Measurements from ENCODE around the gene GLT8D2. TPM values are rescaled to one million over a fixed set of nuclear protein-coding genes. Genes with fewer than 3 reads are reported as not detected.

The GLT8D2 gene
- total and polyA plus RNA-seq, 2 of the 13 experiments (the other 11 are each of a cell fraction or from before 2014, with no cell fraction given), result not detected

DNA sequence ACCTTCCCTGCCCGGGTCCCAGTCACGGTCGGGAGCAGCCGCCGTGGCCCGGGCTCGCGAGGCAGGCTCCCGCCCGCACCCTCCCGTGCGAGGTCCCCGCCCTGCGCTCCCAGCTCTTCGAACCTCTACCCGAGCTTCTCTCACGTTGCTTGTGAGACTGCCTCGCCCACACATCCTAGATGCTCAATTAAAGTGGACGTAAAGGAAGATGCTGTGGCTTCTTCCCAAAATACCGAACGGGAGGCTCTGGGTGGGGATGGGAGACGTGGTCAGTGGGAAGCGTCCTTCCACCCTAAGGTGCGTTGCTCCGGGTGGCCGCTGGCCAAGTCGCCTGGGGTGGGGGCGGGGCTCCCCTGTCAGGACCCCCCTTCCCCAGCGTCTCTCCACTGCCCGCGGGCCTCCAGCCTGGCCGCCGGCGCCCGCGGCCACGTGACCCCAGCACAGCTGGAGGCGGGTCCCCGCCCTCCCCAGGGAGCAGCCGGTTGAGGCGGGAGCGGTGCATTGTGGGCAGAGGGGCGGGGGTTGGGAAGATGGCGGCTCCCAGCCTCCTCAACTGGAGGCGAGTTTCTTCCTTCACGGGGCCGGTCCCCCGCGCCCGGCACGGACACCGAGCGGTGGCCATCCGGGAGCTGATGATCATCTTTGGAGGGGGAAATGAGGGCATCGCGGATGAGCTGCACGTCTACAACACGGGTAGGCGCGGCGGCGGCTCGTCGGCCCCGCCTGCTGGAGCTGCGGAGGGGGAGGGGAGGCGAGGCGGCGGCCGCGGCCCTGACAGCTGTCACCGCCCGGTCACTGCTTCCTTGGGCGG lies 14.2 kb upstream of the GLT8D2 start, which contains the start of gene HCFC2 (continued):
- TF ChIP-seq RELA (CRISPR knock-in tag; IDR thresholded peaks at IDR 0.05), result 0 out of 2 replicates have a peak, but pooled peaks have one; percentile 26
- peak; percentile 20; the same call in 1 of the 2 replicates for TF ChIP-seq ZBTB38 (CRISPR knock-in tag; IDR thresholded peaks at IDR 0.05)
- 0 out of 2 replicates have a peak, but pooled peaks have one; percentile 53 for TF ChIP-seq ZNF20 (CRISPR knock-in tag; IDR thresholded peaks at IDR 0.05)
- TF ChIP-seq NR2C2 (CRISPR knock-in tag; IDR thresholded peaks at IDR 0.05; ENCODE audit: borderline replicate concordance), result peak; percentile 65
- TF ChIP-seq, protein P1, sequence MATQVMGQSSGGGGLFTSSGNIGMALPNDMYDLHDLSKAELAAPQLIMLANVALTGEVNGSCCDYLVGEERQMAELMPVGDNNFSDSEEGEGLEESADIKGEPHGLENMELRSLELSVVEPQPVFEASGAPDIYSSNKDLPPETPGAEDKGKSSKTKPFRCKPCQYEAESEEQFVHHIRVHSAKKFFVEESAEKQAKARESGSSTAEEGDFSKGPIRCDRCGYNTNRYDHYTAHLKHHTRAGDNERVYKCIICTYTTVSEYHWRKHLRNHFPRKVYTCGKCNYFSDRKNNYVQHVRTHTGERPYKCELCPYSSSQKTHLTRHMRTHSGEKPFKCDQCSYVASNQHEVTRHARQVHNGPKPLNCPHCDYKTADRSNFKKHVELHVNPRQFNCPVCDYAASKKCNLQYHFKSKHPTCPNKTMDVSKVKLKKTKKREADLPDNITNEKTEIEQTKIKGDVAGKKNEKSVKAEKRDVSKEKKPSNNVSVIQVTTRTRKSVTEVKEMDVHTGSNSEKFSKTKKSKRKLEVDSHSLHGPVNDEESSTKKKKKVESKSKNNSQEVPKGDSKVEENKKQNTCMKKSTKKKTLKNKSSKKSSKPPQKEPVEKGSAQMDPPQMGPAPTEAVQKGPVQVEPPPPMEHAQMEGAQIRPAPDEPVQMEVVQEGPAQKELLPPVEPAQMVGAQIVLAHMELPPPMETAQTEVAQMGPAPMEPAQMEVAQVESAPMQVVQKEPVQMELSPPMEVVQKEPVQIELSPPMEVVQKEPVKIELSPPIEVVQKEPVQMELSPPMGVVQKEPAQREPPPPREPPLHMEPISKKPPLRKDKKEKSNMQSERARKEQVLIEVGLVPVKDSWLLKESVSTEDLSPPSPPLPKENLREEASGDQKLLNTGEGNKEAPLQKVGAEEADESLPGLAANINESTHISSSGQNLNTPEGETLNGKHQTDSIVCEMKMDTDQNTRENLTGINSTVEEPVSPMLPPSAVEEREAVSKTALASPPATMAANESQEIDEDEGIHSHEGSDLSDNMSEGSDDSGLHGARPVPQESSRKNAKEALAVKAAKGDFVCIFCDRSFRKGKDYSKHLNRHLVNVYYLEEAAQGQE (IDR thresholded peaks at IDR 0.05; ENCODE audit: borderline replicate concordance in 1 of 2, low read depth in 1 of 2, low read length in 2 of 2), result 0 out of 4 replicates have a peak, but pooled peaks of 1 of the 2 experiments have one; percentile 17
- TF ChIP-seq, protein P2, sequence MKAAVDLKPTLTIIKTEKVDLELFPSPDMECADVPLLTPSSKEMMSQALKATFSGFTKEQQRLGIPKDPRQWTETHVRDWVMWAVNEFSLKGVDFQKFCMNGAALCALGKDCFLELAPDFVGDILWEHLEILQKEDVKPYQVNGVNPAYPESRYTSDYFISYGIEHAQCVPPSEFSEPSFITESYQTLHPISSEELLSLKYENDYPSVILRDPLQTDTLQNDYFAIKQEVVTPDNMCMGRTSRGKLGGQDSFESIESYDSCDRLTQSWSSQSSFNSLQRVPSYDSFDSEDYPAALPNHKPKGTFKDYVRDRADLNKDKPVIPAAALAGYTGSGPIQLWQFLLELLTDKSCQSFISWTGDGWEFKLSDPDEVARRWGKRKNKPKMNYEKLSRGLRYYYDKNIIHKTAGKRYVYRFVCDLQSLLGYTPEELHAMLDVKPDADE (CRISPR knock-in tag; IDR thresholded peaks at IDR 0.05), result no peak
- TF ChIP-seq XBP1 (CRISPR knock-in tag; IDR thresholded peaks at IDR 0.05), result no peak; the same call in 1 of the 2 replicates
- TF ChIP-seq ZNF564 (CRISPR knock-in tag; IDR thresholded peaks at IDR 0.05), result peak; percentile 36
- peak; percentile 47 to 73; a peak in 2 of 4 replicates for TF ChIP-seq POLR2A (IDR thresholded peaks at IDR 0.05; ENCODE audit: insufficient read depth in 1 of 2, low read depth in 2 of 2, low read length in 2 of 2)
- TF ChIP-seq, protein P3, sequence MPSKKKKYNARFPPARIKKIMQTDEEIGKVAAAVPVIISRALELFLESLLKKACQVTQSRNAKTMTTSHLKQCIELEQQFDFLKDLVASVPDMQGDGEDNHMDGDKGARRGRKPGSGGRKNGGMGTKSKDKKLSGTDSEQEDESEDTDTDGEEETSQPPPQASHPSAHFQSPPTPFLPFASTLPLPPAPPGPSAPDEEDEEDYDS (CRISPR knock-in tag; IDR thresholded peaks at IDR 0.05), result peak; percentile 60
- TF ChIP-seq ZNF317 (CRISPR knock-in tag; IDR thresholded peaks at IDR 0.05), result peak; percentile 18; the same call in 1 of the 2 replicates
- no peak for TF ChIP-seq IKZF1 (IDR thresholded peaks at IDR 0.05)
- peak; percentile 69 for TF ChIP-seq SALL1 (CRISPR knock-in tag; IDR thresholded peaks at IDR 0.05)
- peak; percentile 39 for TF ChIP-seq MED8 (CRISPR knock-in tag; IDR thresholded peaks at IDR 0.05; ENCODE audit: insufficient replicate concordance)
- TF ChIP-seq ZKSCAN8 (CRISPR knock-in tag; IDR thresholded peaks at IDR 0.05; ENCODE audit: borderline replicate concordance), result peak; percentile 65; the same call in 1 of the 2 replicates
- TF ChIP-seq PHF21A (CRISPR knock-in tag; IDR thresholded peaks at IDR 0.05), result peak; percentile 56; the same call in 1 of the 2 replicates
- TF ChIP-seq, protein P4, sequence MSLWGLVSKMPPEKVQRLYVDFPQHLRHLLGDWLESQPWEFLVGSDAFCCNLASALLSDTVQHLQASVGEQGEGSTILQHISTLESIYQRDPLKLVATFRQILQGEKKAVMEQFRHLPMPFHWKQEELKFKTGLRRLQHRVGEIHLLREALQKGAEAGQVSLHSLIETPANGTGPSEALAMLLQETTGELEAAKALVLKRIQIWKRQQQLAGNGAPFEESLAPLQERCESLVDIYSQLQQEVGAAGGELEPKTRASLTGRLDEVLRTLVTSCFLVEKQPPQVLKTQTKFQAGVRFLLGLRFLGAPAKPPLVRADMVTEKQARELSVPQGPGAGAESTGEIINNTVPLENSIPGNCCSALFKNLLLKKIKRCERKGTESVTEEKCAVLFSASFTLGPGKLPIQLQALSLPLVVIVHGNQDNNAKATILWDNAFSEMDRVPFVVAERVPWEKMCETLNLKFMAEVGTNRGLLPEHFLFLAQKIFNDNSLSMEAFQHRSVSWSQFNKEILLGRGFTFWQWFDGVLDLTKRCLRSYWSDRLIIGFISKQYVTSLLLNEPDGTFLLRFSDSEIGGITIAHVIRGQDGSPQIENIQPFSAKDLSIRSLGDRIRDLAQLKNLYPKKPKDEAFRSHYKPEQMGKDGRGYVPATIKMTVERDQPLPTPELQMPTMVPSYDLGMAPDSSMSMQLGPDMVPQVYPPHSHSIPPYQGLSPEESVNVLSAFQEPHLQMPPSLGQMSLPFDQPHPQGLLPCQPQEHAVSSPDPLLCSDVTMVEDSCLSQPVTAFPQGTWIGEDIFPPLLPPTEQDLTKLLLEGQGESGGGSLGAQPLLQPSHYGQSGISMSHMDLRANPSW (CRISPR knock-in tag; IDR thresholded peaks at IDR 0.05; ENCODE audit: borderline replicate concordance), result no peak
- TF ChIP-seq CENPX (CRISPR knock-in tag; IDR thresholded peaks at IDR 0.05), result no peak
- peak; percentile 37 for TF ChIP-seq ZNF883 (CRISPR knock-in tag; IDR thresholded peaks at IDR 0.05; ENCODE audit: not compliant biosample characterization)
- TF ChIP-seq CHD2 (IDR thresholded peaks at IDR 0.05; ENCODE audit: low read depth, low read length), result peak; percentile 44
- no peak for TF ChIP-seq NFE2L1 (CRISPR knock-in tag; IDR thresholded peaks at IDR 0.05; ENCODE audit: borderline replicate concordance)
- 0 out of 2 replicates have a peak, but pooled peaks have one; percentile 14 for TF ChIP-seq ZNF501 (CRISPR knock-in tag; IDR thresholded peaks at IDR 0.05)
